HG03457 (cell line): Measurements from ENCODE around the gene DDX23.

Experiments used
- ATAC-seq: cut with Tn5 transposase; IDR thresholded peaks from one replicate; pipeline ENCODE4 v1.9.1; 2021; ENCODE audit warnings: moderate number of reproducible peaks; ENCODE audit not compliant: unreplicated experiment

Gene DDX23

DNA sequence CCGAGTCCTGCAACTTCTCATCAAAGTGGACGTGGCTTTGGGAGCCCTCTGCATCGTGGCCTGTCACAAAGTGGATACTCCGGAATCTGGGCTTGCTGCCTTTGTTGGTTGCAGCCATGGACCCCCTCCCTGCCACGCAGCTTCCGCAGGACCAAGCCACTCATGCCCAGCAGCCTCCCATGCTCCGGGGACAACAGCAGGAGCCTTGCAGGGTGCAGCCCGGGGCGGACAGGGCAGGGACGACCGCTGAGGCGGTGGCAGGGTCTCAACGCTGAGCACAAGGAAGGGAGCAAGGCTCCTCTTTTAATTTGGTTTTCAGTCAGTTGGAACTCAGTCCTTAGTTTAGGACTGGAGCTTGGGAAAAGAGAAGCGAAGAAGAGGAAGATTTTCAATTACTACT, 51.0 kb downstream of the DDX23 start:
- no peak for ATAC-seq

GRCh38 chr12:48800457-48800856, 51.5 kb downstream of the DDX23 start:
- ATAC-seq, result no peak

GRCh38 chr12:48796976-48797375, 55.0 kb downstream of the DDX23 start:
- no peak for ATAC-seq

GRCh38 chr12:48795550-48796455, 56.2 kb downstream of the DDX23 start:
- ATAC-seq, result no peak

DNA sequence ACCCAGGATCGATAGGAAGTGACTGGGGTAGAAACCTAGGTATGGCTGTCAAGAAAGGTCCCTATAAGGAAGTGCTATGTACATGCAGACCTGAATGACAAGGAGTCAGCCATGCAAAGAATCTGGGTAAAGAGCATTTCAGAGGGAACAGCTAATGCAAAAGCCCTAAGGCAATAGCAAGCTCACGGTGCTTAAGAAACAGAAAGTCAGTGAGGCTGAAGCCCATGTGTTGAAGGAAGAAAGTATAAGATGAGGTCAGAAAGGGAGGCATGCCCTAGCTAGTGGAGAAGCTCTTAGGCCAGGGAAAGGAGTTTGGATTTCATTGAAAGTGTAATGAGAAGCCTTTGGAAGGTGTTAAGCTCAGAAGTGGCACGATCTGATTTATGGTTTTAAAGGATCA, 57.1 kb downstream of the DDX23 start:
- no peak for ATAC-seq

DNA sequence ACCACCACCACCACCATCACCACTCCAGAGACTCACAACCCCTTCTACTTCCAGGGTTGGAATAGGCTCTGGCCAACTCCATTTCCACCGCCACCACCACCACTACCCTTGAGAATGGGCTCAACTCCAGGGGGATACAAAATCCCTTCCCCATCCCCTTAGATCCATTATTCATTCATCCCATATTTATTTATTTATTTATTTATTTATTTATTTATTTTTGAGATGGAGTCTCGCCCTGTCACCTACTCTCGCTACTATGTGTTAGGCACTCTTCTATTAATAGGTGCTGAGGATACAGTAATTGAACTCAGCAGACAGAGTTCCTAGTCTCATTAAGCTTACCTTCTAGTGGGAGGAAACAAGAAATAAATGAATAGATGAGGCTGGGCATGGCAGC, 58.3 kb downstream of the DDX23 start:
- ATAC-seq, result no peak

GRCh38 chr12:48789858-48790326, 62.1 kb downstream of the DDX23 start:
- no peak for ATAC-seq

DNA sequence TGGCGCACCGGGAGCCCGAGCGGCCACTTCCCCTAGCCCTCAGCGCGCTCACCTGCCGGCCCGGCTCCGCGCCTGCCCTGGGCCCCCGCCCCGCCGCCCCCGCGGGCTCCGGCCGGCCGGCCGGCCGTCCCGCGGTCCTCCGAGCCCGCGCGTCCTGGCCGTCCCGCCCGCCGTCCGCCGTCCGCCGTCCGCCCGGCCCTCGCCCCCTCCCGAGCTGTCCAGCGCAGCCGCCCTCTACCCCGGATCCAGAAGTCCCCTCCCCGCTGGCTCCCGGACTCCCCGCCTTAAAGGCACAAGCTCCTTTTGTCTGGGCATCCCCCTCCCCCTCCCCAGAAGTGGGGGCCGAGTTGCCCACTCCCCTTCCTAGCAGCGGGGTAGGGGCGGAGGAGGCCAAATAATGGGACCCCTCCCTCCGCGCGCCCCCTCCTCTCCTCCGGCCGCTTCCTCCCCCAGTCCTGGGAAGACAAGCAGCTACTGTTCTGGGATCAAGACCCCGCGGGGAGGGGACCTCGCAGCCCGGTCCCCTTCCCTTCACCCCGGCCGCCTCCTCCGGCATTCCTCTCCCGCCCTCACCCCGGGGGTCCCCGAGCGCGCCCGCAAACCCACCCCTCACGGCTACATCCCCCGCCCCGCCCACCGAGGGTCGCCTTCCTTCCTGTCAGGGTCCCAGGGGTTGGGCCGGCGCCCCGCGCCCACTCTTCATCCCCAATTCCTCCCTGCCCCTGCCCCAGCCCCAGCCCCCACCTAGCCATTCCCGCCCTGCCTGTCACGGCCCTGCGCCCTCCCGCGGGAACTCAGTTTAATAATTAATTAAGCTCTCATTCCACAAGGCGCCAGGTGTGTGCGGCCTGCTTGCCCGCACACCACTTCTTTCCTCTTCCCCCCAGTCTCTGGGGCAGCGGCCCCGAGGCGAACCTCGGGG, 62.8 kb downstream of the DDX23 start, which contains the start of gene ADCY6:
Gene ADCY6, minus strand, starts transcription at position 236 of the 922 bp plus-strand sequence. CDS start 5,655 bp downstream, outside the sequence.
- no peak for ATAC-seq

- no peak for ATAC-seq
Observed at GRCh38 chr12:48788524-48788853, 63.5 kb downstream of the DDX23 start.

DNA sequence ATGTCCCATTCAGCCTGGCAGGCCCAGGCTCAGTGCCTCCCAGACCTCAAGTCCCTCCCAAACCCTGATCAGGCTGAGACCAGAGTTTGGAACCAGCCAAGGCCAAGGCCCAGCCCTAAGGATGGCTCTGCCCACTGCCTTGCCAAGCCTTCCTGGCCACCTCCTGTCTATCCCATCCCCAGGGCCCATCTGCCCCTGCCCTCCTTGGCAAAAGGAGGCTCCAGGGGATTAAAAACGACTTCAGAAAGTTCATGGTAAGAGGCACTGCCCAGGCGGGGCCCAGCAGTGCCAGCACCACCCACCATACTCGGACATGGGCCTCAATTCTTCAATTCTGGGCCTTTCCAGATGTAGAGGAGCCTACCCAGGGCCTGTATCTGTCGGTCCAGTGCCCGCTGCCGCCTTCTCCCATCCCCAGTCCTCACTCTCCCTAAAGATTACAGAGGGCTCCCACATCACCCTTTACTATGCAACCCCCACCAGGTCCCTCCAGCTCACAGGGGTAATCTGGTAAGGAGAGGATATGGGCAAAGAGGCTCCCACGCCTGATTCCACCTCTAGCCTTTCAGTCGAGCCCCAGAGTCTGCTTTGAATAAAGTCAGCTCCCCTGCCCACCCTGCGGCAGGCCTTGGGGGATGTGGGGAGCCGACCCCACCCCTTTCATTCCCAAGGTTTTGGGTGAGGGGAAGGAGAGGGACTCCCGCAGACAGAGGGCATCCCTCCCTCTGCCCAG, 64.0 kb downstream of the DDX23 start:
- ATAC-seq, result no peak

DNA sequence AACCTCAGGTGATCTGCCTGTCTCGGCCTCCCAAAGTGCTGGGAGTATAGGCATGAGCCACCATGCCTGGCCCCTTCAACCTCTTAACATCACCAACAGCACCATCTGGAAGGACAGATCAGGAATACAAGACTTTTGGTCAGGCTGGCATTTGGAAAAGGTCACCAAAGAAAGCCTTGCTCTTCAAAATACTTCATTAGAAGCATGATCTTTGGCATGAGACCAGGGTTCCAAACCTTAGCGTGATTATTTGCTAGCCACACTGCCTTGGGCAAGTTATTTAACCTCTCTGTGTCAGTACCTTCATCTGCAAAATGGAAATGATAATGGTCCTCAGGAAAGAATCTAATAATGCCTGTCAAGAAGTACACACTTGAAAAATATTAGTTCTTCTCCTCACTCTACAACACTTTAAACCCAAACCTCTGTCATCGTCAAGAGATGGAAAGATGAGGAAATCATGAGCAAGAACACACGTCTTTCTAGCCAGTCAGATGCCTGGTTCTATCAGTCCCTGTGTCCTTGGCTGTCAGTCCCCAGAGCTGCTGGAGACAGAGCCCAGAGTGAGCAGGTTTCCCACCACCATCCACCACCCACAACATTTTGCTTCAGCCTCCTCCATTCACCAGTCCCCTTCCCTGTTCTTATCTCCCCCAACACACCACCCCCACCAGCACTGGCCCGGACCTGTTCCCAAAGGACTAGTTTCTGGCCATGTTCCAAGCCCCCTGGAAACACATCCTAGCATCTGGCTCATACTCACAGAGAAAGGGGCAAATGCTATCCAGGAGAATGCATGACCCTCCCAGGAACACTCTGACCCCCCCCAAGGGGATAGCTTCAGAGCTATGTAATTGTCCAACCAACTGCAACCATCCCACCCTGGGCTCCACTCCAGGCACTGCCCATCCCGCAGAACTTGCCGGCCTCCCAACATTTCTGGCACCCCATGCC, 65.1 kb downstream of the DDX23 start:
- no peak for ATAC-seq

GRCh38 chr12:48783432-48783831, 68.5 kb downstream of the DDX23 start:
- no peak for ATAC-seq

DNA sequence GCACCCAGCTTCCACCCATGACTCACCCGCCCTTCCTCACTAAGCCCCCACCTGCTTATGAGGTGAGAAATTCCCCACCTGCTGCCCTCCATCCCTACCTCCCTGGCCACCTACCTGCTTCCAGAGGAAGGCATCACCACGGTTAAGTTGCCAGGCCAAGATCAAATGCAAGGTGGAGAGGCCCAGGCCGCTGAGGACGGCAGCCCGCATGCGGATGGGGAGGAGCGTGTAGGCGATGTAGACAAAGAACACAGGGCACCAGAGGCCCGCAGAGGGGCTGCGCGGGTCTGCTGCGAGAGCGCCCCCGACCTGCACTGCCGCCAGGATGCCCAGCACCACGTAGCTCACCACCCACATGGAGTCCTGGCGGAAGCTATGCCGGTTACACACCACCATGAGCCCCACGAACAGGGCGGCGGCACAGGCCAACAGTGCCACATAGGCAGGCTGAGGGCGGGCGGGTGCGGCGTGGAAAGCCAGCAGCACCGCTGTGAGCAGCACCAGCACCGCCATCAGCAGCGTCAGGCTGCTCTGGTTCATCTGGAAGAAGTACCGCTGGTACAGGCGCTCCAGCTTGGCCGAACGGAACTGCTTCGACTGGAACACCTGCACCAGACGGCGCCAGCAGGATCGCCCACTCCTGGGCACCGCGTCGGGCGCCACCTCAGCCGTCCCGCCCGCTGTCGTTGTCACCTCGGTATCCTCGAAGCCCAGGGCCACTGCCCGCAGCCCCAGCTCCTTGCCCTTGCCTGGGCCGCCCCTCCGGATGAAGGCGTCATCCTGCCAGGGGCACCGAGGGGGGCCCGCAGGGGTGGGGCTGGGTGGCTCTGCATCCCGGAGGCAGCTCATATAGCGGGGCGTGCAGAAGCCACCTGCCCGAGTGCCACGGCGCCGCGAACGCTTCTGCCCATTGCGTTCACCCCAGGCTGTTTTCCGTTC, 69.2 kb downstream of the DDX23 start:
- no peak for ATAC-seq

GRCh38 chr12:48781750-48782456, 70.1 kb downstream of the DDX23 start:
- ATAC-seq, result no peak

GRCh38 chr12:48780381-48781025, 71.5 kb downstream of the DDX23 start:
- ATAC-seq, result no peak

- ATAC-seq, result no peak
Observed at GRCh38 chr12:48779869-48780268, 72.1 kb downstream of the DDX23 start.
